K562 (cell line): ENCODE results near the gene PARP1. TPM values are rescaled to one million over a fixed set of nuclear protein-coding genes. Genes with fewer than 3 reads are reported as not detected.

Experiments used
- DDX20 ChIP-seq: fragments of 450-650 bp; IDR thresholded peaks from 2 replicates; pipeline ENCODE4 v1.6.1; 2016; ENCODE audit warnings: missing genetic modification characterization, low read depth, mild to moderate bottlenecking, missing compliant biosample characterization, moderate library complexity
- HNRNPLL ChIP-seq: fragments of 200-400 bp; formaldehyde crosslinking; IDR thresholded peaks from 2 replicates; pipeline ENCODE4 v1.6.1; 2017; ENCODE audit warnings: low read length, low read depth, mild to moderate bottlenecking; ENCODE audit not compliant: poor library complexity, severe bottlenecking
- NCOA1 ChIP-seq: fragments of 450-650 bp; IDR thresholded peaks from 2 replicates; pipeline ENCODE4 v1.6.1; 2016; ENCODE audit warnings: low read depth
- RBM15 ChIP-seq: fragments of 200-400 bp; formaldehyde crosslinking; IDR thresholded peaks from 2 replicates; pipeline ENCODE4 v1.6.1; 2018; ENCODE audit warnings: mild to moderate bottlenecking, low read length, moderate library complexity; ENCODE audit not compliant: insufficient read depth
- RNF2 ChIP-seq: sonication (generic); IDR thresholded peaks from 2 replicates; pipeline ENCODE4 v1.6.1; 2016
- ZBTB40 ChIP-seq, 2 experiments: fragments of 450-650 bp in 1 of 2; sonication (generic) in 1 of 2; formaldehyde crosslinking in 1 of 2; IDR thresholded peaks; 2 replicates each; pipeline versions ENCODE4 v1.7.1 to v1.9.0; 2016 to 2022; ENCODE audit warnings: inconsistent platforms in 1 of 2, mild to moderate bottlenecking in 1 of 2, missing genetic modification reagents in 1 of 2
- ZNF197 ChIP-seq: fragments of 200-800 bp; sonication (Bioruptor generic); IDR thresholded peaks from 2 replicates; pipeline ENCODE4 v1.6.1; 2016; ENCODE audit warnings: low read depth, missing genetic modification characterization, missing compliant biosample characterization
- polyA plus RNA-seq, 8 experiments: library from polyadenylated mRNA; depleted of rRNA in 4 of 8; stranded (reverse) in 5 of 8; unstranded in 3 of 8; fragments of >200 nt; fragmentation: Nextera tagmentation in 2 of 8; fragmentation: Illumina TruSeq in 1 of 8; extraction: Ambion mirVana in 2 of 8; extraction: Trizol in 1 of 8; gene quantifications; 2 replicates each; pipeline versions ENCODE4 v1.2.1 to v1.2.3, GENCODE V29; 2011 to 2014; ENCODE audit warnings: inconsistent platforms in 1 of 8, missing spikeins in 1 of 8
- total RNA-seq, 7 experiments: library from RNA; depleted of rRNA in 6 of 7; stranded (reverse); fragments of >200 nt in 6 of 7; fragmentation: Illumina TruSeq in 2 of 7; extraction: Trizol in 2 of 7; gene quantifications; 2 replicates each; pipeline versions ENCODE4 v1.2.1 to v1.2.3, GENCODE V29; 2011 to 2021; ENCODE audit warnings: low replicate concordance in 1 of 7

The PARP1 gene
- total and polyA plus RNA-seq, 9 of the 15 experiments (the other 6 are each of a cell fraction or from before 2014, with no cell fraction given) = 121 to 306 (median 250) TPM

- TF ChIP-seq ZBTB40 (IDR thresholded peaks at IDR 0.05) (no peak), ZBTB40 (CRISPR knock-in tag; IDR thresholded peaks at IDR 0.05) (peak; percentile 36; the same call in 1 of the 2 replicates), NCOA1 (0 out of 2 replicates have a peak, but pooled peaks have one; percentile 11), DDX20 (tag) (no peak), RNF2 (peak; percentile 63), HNRNPLL (peak; percentile 91), RBM15 (no peak), ZNF197 (CRISPR knock-in tag) (no peak)
Observed at GRCh38 chr1:226407497-226408284, at the start of gene PARP1 (continued).
